ENCODE data around the gene IYD. TPM values are rescaled to one million over a fixed set of nuclear protein-coding genes. Genes with fewer than 3 reads are reported as not detected.

The IYD gene
- not detected for polyA plus RNA-seq (2012; ENCODE audit: missing spikeins)

- FAIRE-seq, result no peak
- no peak for DNase-seq (ENCODE audit: insufficient read length)
These were observed at the start of gene IYD for GRCh38 chr6:150368762-150369161. IYD (plus strand) TSS chr6:150369012; CDS start chr6:150369032, 20 bp downstream.

DNA sequence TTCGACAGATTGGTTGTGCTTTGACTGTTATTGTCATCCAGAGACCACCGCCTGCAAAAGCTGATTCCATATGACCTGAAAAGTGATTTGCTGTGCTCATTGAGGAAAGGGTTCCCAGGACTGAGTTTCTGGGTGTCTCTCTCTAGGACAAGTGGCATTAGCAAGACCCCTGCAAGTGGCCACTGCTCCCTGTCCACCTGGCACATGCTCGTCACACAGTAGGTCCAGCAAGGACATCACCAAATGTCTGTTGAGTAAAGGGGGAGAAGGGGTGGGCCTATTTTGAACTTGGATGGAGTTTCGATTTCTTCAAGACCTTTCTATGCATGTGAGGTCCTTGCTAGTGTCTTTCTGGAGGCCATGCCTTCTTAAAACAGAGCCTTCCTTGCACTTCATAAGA lies 48.9 kb upstream of the IYD start:
- FAIRE-seq (no peak), DNase-seq (ENCODE audit: insufficient read length) (no peak)
- no peak for TF ChIP-seq POLR2A (IDR thresholded peaks at IDR 0.05; ENCODE audit: low read depth, low read length)
- no peak for TF ChIP-seq POLR2AphosphoS5 (IDR thresholded peaks at IDR 0.05; ENCODE audit: low read depth, low read length)
- no peak for TF ChIP-seq TAF1 (IDR thresholded peaks at IDR 0.05; ENCODE audit: borderline replicate concordance, low read depth, low read length)

More at GRCh38 chr6:150368762-150369161, at the start of gene IYD:
- TF ChIP-seq POLR2AphosphoS5 (IDR thresholded peaks at IDR 0.05; ENCODE audit: low read depth, low read length), result no peak
- no peak for TF ChIP-seq POLR2A (IDR thresholded peaks at IDR 0.05; ENCODE audit: low read depth, low read length)

DNA sequence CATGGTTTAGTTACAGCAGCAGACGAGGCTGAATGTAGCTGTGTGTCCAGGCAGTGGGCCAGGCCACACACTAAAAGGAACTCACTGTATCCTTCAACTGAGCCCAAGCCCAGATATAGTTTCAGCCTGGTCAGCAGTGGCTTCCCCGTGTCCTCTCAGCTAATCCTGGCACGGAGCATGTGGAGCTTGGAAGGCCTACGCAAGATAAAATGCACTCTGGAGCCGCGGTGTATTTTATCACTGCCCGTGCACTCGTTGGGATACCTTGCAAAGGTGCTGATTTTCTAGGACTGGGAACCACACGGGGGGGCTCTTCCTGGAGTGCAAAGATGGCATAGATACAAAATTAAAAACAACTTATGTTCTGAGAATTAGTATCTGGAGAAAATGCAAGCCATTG lies 48.4 kb upstream of the IYD start:
- FAIRE-seq (no peak), DNase-seq (ENCODE audit: insufficient read length) (no peak)
- TF ChIP-seq POLR2AphosphoS5 (IDR thresholded peaks at IDR 0.05; ENCODE audit: low read depth, low read length), result no peak
- TF ChIP-seq TAF1 (IDR thresholded peaks at IDR 0.05; ENCODE audit: borderline replicate concordance, low read depth, low read length), result no peak
- TF ChIP-seq POLR2A (IDR thresholded peaks at IDR 0.05; ENCODE audit: low read depth, low read length), result no peak

DNA sequence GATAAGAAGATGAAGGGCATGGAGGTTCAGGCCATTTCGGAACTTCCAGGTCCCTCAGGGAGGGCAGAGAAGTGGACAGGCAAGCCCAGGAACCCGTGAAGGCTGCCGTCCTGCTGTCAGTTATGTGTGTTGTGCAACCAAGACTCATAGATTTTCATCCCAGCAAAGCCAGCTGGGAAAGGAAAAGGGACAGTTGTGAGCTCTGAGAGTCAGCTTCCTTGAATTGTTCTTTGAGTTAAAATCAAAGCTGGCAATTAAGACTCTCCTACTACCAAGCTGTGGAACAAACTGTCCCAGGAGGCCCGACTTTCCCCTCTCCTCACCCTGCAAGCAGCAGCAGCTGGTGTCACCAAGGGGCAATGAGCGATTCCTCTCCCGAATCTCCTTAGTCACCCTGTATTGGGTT lies 46.3 kb upstream of the IYD start:
- DNase-seq (ENCODE audit: insufficient read length), result no peak
- FAIRE-seq, result no peak

GRCh38 chr6:150323205-150323604 lies 45.6 kb upstream of the IYD start:
- no peak for TF ChIP-seq POLR2A (IDR thresholded peaks at IDR 0.05; ENCODE audit: low read depth, low read length)
- no peak for TF ChIP-seq TAF1 (IDR thresholded peaks at IDR 0.05; ENCODE audit: borderline replicate concordance, low read depth, low read length)
- no peak for TF ChIP-seq POLR2AphosphoS5 (IDR thresholded peaks at IDR 0.05; ENCODE audit: low read depth, low read length)
- no peak for FAIRE-seq
- DNase-seq (ENCODE audit: insufficient read length), result no peak

More for the DNA sequence above, 46.3 kb upstream of the IYD start:
- TF ChIP-seq POLR2AphosphoS5 (IDR thresholded peaks at IDR 0.05; ENCODE audit: low read depth, low read length) (no peak), POLR2A (IDR thresholded peaks at IDR 0.05; ENCODE audit: low read depth, low read length) (no peak), TAF1 (IDR thresholded peaks at IDR 0.05; ENCODE audit: borderline replicate concordance, low read depth, low read length) (no peak)

- TF ChIP-seq TAF1 (IDR thresholded peaks at IDR 0.05; ENCODE audit: borderline replicate concordance, low read depth, low read length) (no peak), POLR2A (IDR thresholded peaks at IDR 0.05; ENCODE audit: low read depth, low read length) (no peak), POLR2AphosphoS5 (IDR thresholded peaks at IDR 0.05; ENCODE audit: low read depth, low read length) (no peak)
- FAIRE-seq, result no peak
- no peak for DNase-seq (ENCODE audit: insufficient read length)
These were observed 44.8 kb upstream of the IYD start for GRCh38 chr6:150324044-150324443.

GRCh38 chr6:150325066-150325772 lies 43.6 kb upstream of the IYD start:
- DNase-seq (ENCODE audit: insufficient read length) (no peak), FAIRE-seq (no peak)
- no peak for TF ChIP-seq POLR2AphosphoS5 (IDR thresholded peaks at IDR 0.05; ENCODE audit: low read depth, low read length)
- no peak for TF ChIP-seq TAF1 (IDR thresholded peaks at IDR 0.05; ENCODE audit: borderline replicate concordance, low read depth, low read length)
- no peak for TF ChIP-seq POLR2A (IDR thresholded peaks at IDR 0.05; ENCODE audit: low read depth, low read length)

DNA sequence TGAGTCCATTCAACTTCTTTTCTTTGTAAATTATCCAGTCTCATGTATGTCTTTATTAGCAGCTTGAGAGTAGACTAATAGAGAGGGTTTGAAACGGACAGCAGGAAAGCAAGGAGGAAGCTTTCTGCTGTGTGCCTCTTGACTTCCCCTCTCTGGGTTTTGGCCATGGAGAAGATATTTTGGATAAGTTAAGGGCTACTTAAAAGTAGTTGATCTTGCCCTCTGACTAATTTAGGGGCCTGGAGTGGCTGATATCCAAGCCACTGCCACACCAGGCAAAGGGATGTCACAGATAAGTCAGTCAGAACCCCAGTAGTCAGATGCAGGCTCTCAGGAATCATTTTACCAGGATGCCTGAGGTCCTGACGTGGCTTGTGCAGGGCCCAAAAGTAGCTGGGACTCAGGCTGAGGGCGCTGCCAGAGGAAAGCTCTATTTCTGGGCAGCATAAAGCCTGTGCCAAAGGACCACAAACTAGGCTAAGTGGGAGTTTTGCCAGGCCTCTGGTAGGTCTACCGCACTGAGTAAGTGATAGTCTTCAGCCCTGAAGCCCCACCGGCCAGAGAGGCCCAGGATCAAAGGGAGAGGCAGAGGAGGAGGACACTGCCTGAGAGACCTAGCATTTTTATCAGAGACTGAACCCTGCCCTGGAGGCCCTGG lies 41.6 kb upstream of the IYD start:
- FAIRE-seq (no peak), DNase-seq (ENCODE audit: insufficient read length) (no peak)
- no peak for TF ChIP-seq POLR2A (IDR thresholded peaks at IDR 0.05; ENCODE audit: low read depth, low read length)
- no peak for TF ChIP-seq POLR2AphosphoS5 (IDR thresholded peaks at IDR 0.05; ENCODE audit: low read depth, low read length)
- no peak for TF ChIP-seq TAF1 (IDR thresholded peaks at IDR 0.05; ENCODE audit: borderline replicate concordance, low read depth, low read length)

DNA sequence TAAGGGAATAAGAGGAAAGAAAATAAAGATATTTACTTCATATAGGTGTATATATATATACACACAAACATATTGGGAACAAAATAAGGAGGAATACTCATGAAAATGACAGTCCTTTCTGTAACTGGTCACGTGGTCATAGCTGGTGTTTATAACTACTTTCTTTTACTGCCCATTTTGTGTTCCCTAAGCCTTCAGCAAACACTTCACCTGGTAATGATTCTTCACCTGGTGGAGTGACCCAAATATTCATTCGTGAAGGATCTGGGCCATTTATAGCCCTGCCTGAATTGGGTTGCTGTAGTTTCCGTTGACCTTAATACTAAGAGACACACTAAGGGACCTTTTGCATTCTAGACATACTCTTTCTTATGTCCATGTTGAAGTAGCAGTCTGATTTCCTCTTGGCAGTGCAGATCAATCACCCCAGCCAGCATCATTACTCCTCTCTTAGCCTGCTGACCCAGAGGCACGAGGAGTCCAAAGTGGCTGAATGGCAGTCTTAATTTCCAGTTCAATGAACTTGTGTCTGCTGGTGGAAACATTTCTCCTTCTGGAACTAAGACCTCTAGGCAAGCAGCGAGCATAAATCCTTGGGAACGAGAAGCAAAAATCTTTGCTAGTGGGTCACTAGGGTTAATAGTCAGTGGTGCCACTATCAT lies 39.9 kb upstream of the IYD start:
- DNase-seq (ENCODE audit: insufficient read length), result no peak
- FAIRE-seq, result no peak
- TF ChIP-seq POLR2A (IDR thresholded peaks at IDR 0.05; ENCODE audit: low read depth, low read length) (no peak), TAF1 (IDR thresholded peaks at IDR 0.05; ENCODE audit: borderline replicate concordance, low read depth, low read length) (no peak), POLR2AphosphoS5 (IDR thresholded peaks at IDR 0.05; ENCODE audit: low read depth, low read length) (no peak)

- no peak for TF ChIP-seq POLR2A (IDR thresholded peaks at IDR 0.05; ENCODE audit: low read depth, low read length)
- no peak for TF ChIP-seq POLR2AphosphoS5 (IDR thresholded peaks at IDR 0.05; ENCODE audit: low read depth, low read length)
- no peak for TF ChIP-seq TAF1 (IDR thresholded peaks at IDR 0.05; ENCODE audit: borderline replicate concordance, low read depth, low read length)
- no peak for DNase-seq (ENCODE audit: insufficient read length)
- FAIRE-seq, result no peak
These were observed 37.5 kb upstream of the IYD start for GRCh38 chr6:150331344-150331743.

GRCh38 chr6:150332939-150333584 lies 35.8 kb upstream of the IYD start:
- FAIRE-seq, result no peak
- no peak for DNase-seq (ENCODE audit: insufficient read length)

More at GRCh38 chr6:150332939-150333584, 35.8 kb upstream of the IYD start:
- TF ChIP-seq POLR2A (IDR thresholded peaks at IDR 0.05; ENCODE audit: low read depth, low read length) (no peak), TAF1 (IDR thresholded peaks at IDR 0.05; ENCODE audit: borderline replicate concordance, low read depth, low read length) (no peak), POLR2AphosphoS5 (IDR thresholded peaks at IDR 0.05; ENCODE audit: low read depth, low read length) (no peak)

Data from GM12892 (cell line).